ENCODE measurements around the gene AHR. TPM values are rescaled to one million over a fixed set of nuclear protein-coding genes. Genes with fewer than 3 reads are reported as not detected.
"Not testable (repeated sequence)": the region's sequence is repeated elsewhere in the genome, so short reads cannot be mapped to it uniquely, and the experiment has no call there.

The AHR gene
- total RNA-seq, 1 experiment from 2014 or later: 6.1 TPM

GRCh38 chr7:17350321-17350720 lies 51.9 kb downstream of the AHR start:
- not testable (repeated sequence) for H3K9me3 ChIP-seq (ENCODE audit: control insufficient read depth, low read depth, low read length); H2BK5ac ChIP-seq (ENCODE audit: insufficient read length, low read length); H3K4me1 ChIP-seq (ENCODE audit: insufficient read depth, low read length); H3K9ac ChIP-seq (ENCODE audit: extremely low read depth, insufficient read length, low read length); H4K5ac ChIP-seq (ENCODE audit: insufficient read length, low read depth, low read length); H2BK120ac ChIP-seq (ENCODE audit: low read depth, low read length, poor library complexity, severe bottlenecking); H4K91ac ChIP-seq (ENCODE audit: insufficient read length, low read depth, low read length); H2BK15ac ChIP-seq (ENCODE audit: low read depth, low read length); DNase-seq; H3K23me2 ChIP-seq (ENCODE audit: insufficient read length, low read depth, low read length, poor library complexity, severe bottlenecking); H2BK20ac ChIP-seq (ENCODE audit: low read depth, low read length, poor library complexity, severe bottlenecking); H2AK5ac ChIP-seq (ENCODE audit: insufficient read length, low read length); H3K27me3 ChIP-seq (ENCODE audit: insufficient read depth, low read length); H3K18ac ChIP-seq (ENCODE audit: insufficient read length, low read depth, low read length); H4K20me1 ChIP-seq (ENCODE audit: control insufficient read depth, insufficient read depth, insufficient read length); H3K4me2 ChIP-seq (ENCODE audit: insufficient read depth, insufficient read length, low read length); H4K8ac ChIP-seq (replicated peaks; ENCODE audit: insufficient read length, low read depth, low read length); H3K27ac Mint-ChIP-seq; H3K56ac ChIP-seq (ENCODE audit: insufficient read length, low read depth, low read length); H3K79me1 ChIP-seq (ENCODE audit: insufficient read depth, low read depth, low read length, poor library complexity, severe bottlenecking); H2AFZ ChIP-seq (ENCODE audit: low read length); H3K14ac ChIP-seq (ENCODE audit: insufficient read depth, low read length); H2BK12ac ChIP-seq (ENCODE audit: insufficient read length, low read depth, low read length); H3K23ac ChIP-seq (ENCODE audit: insufficient read length, low read depth, low read length); H3T11ph ChIP-seq (ENCODE audit: low read length); H3K79me2 ChIP-seq (ENCODE audit: insufficient read depth, low read length); H3K4me1 Mint-ChIP-seq; H3K4me3 Mint-ChIP-seq; H3K4ac ChIP-seq (ENCODE audit: low read depth, low read length); H3K27me3 Mint-ChIP-seq (ENCODE audit: low read depth); H3K27ac ChIP-seq (ENCODE audit: insufficient read length, low read depth, low read length)
- Mint-ChIP-seq H3K36me3 (ENCODE audit: insufficient read depth in 1 of 3, low read depth in 3 of 3) (peaks cover 26 to 42% (median 35%) of the 10 kb centered on the region in 3 experiments), H3K9me3 (peaks cover 27 to 34% of the 10 kb centered on the region in 2 experiments)
- no CpG with 5 or more reads among the region's 3 CpGs for WGBS (ENCODE audit: extremely low coverage, insufficient read length, low lambda C conversion rate)

- H3T11ph ChIP-seq (ENCODE audit: low read length); H3K14ac ChIP-seq (ENCODE audit: insufficient read depth, low read length); H3K4ac ChIP-seq (ENCODE audit: low read depth, low read length); H3K27ac Mint-ChIP-seq; H3K23me2 ChIP-seq (ENCODE audit: insufficient read length, low read depth, low read length, poor library complexity, severe bottlenecking); H3K4me3 Mint-ChIP-seq; H3K27ac ChIP-seq (ENCODE audit: insufficient read length, low read depth, low read length); H2AFZ ChIP-seq (ENCODE audit: low read length); H2BK20ac ChIP-seq (ENCODE audit: low read depth, low read length, poor library complexity, severe bottlenecking); H4K5ac ChIP-seq (ENCODE audit: insufficient read length, low read depth, low read length); H2BK5ac ChIP-seq (ENCODE audit: insufficient read length, low read length); H2BK120ac ChIP-seq (ENCODE audit: low read depth, low read length, poor library complexity, severe bottlenecking); DNase-seq; H3K27me3 ChIP-seq (ENCODE audit: insufficient read depth, low read length); H3K4me2 ChIP-seq (ENCODE audit: insufficient read depth, insufficient read length, low read length); H3K9me3 ChIP-seq (ENCODE audit: control insufficient read depth, low read depth, low read length); H3K18ac ChIP-seq (ENCODE audit: insufficient read length, low read depth, low read length); H3K23ac ChIP-seq (ENCODE audit: insufficient read length, low read depth, low read length); H3K56ac ChIP-seq (ENCODE audit: insufficient read length, low read depth, low read length); H2AK5ac ChIP-seq (ENCODE audit: insufficient read length, low read length); H3K27me3 Mint-ChIP-seq (ENCODE audit: low read depth); H4K20me1 ChIP-seq (ENCODE audit: control insufficient read depth, insufficient read depth, insufficient read length); H4K8ac ChIP-seq (replicated peaks; ENCODE audit: insufficient read length, low read depth, low read length); H3K4me1 ChIP-seq (ENCODE audit: insufficient read depth, low read length); H2BK15ac ChIP-seq (ENCODE audit: low read depth, low read length); H4K91ac ChIP-seq (ENCODE audit: insufficient read length, low read depth, low read length); H2BK12ac ChIP-seq (ENCODE audit: insufficient read length, low read depth, low read length); H3K79me1 ChIP-seq (ENCODE audit: insufficient read depth, low read depth, low read length, poor library complexity, severe bottlenecking); H3K79me2 ChIP-seq (ENCODE audit: insufficient read depth, low read length); H3K9ac ChIP-seq (ENCODE audit: extremely low read depth, insufficient read length, low read length): not testable (repeated sequence)
- Mint-ChIP-seq H3K36me3 (ENCODE audit: insufficient read depth in 1 of 3, low read depth in 3 of 3) (peaks cover 30 to 49% (median 40%) of the 10 kb centered on the region in 3 experiments), H3K4me1 (peaks cover 3 to 14% of the 10 kb centered on the region in 2 experiments; a peak in 3 of 4 replicates), H3K9me3 (peaks cover 34 to 40% of the 10 kb centered on the region in 2 experiments)
- no CpG with 5 or more reads among the region's 6 CpGs for WGBS (ENCODE audit: extremely low coverage, insufficient read length, low lambda C conversion rate)
These were observed 55.4 kb downstream of the AHR start for GRCh38 chr7:17353650-17354419.

Measured in H9 (cell line).